DND-41 (cell line): Measurements from ENCODE around the gene ILK.

Experiments used
- CTCF ChIP-seq: IDR thresholded peaks from 2 replicates; pipeline ENCODE4 v1.5.1; 2012; ENCODE audit warnings: borderline replicate concordance, low read length, moderate library complexity, mild to moderate bottlenecking; ENCODE audit not compliant: poor library complexity, severe bottlenecking; ENCODE audit errors: extremely low read depth
- EZH2 ChIP-seq: IDR thresholded peaks from 3 replicates; pipeline ENCODE4 v1.6.1; 2012; ENCODE audit warnings: borderline replicate concordance, low read depth, mild to moderate bottlenecking, moderate library complexity, low read length, inconsistent platforms; ENCODE audit not compliant: severe bottlenecking

DNA sequence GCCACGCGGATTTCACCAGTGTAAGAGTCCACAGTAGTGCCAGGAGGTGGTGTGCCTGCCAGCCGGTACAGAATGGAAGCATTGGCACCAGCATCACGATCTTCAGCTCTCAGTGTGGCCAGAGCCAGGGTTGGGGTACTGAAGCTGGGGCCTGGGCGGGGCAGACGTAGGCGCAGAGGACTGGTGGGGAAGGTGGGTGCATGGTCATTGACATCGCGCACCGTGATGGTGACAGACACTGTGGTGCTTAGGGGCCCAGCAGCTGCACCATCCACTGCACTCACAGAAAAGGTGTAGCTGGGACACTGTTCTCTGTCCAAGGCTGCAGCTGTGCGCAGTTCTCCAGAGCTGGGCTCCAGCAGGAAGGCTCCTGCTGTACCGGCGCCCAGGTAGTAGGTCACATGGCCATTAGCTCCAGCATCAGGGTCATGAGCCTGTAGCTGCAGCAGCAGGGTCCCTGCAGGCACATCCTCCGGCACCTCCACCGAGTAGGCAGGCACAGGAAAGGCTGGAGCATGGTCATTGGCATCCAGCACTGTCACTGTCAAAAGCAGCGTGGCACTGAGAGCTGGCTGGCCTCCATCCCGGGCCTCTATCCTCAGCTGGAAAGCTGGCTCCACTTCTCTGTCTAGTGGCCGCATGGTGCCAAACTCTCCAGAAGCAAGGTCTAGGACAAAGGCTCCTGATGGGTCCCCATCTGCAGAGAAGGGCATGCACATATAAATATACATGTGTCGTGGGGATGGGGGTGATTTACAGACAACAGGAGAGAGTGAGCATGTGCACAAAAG lies 23.6 kb downstream of the ILK start:
- TF ChIP-seq CTCF (no peak), EZH2 (no peak)
